H9 (cell line): Measurements from ENCODE around the gene VSTM4. TPM values are rescaled to one million over a fixed set of nuclear protein-coding genes. Genes with fewer than 3 reads are reported as not detected.

ENCODE experiments used
- DNase-seq: peaks from one replicate; pipeline ENCODE4 v3.0.0-alpha.2; 2017
- H2AFZ ChIP-seq: one replicate; pipeline ENCODE4 v1.6.1; 2013; ENCODE audit warnings: mild to moderate bottlenecking, low read length, control low read depth, moderate library complexity
- H2AK5ac ChIP-seq: 2 replicates; pipeline ENCODE4 v1.6.1; 2013; ENCODE audit warnings: low read length, control low read depth, mixed read lengths; ENCODE audit not compliant: insufficient read length
- H2BK120ac ChIP-seq: one replicate; pipeline ENCODE4 v1.6.1; 2013; ENCODE audit warnings: low read depth, mild to moderate bottlenecking, low read length, control low read depth, inconsistent platforms; ENCODE audit not compliant: poor library complexity, severe bottlenecking
- H2BK12ac ChIP-seq: 2 replicates; pipeline ENCODE4 v1.6.1; 2013; ENCODE audit warnings: low read length, control low read depth, mixed read lengths, low read depth; ENCODE audit not compliant: insufficient read length
- H2BK15ac ChIP-seq: 2 replicates; pipeline ENCODE4 v1.6.1; 2013; ENCODE audit warnings: low read depth, low read length, control low read depth
- H2BK20ac ChIP-seq: one replicate; pipeline ENCODE4 v1.6.1; 2013; ENCODE audit warnings: low read depth, mild to moderate bottlenecking, low read length, control low read depth, inconsistent platforms; ENCODE audit not compliant: poor library complexity, severe bottlenecking
- H2BK5ac ChIP-seq: 2 replicates; pipeline ENCODE4 v1.6.1; 2013; ENCODE audit warnings: low read length, control low read depth, mixed read lengths; ENCODE audit not compliant: insufficient read length
- H3K14ac ChIP-seq: 2 replicates; pipeline ENCODE4 v1.6.1; 2013; ENCODE audit warnings: low read length, control low read depth; ENCODE audit not compliant: insufficient read depth
- H3K18ac ChIP-seq: 2 replicates; pipeline ENCODE4 v1.6.1; 2013; ENCODE audit warnings: low read depth, mild to moderate bottlenecking, mixed read lengths, low read length, control low read depth; ENCODE audit not compliant: insufficient read length
- H3K23ac ChIP-seq: 2 replicates; pipeline ENCODE4 v1.6.1; 2013; ENCODE audit warnings: low read length, control low read depth, mixed read lengths, low read depth; ENCODE audit not compliant: insufficient read length
- H3K23me2 ChIP-seq: 2 replicates; pipeline ENCODE4 v1.6.1; 2013; ENCODE audit warnings: low read depth, mild to moderate bottlenecking, mixed read lengths, low read length, control low read depth; ENCODE audit not compliant: insufficient read length, poor library complexity, severe bottlenecking
- H3K27ac ChIP-seq: 2 replicates; pipeline ENCODE4 v1.5.1; 2013; ENCODE audit warnings: low read length, control low read depth, mixed read lengths, low read depth; ENCODE audit not compliant: insufficient read length
- H3K27me3 ChIP-seq: 2 replicates; pipeline ENCODE4 v1.6.1; 2013; ENCODE audit warnings: low read length, control low read depth, inconsistent platforms; ENCODE audit not compliant: insufficient read depth
- H3K4ac ChIP-seq: 2 replicates; pipeline ENCODE4 v1.6.1; 2013; ENCODE audit warnings: low read depth, mild to moderate bottlenecking, control low read depth, inconsistent platforms, low read length, moderate library complexity
- H3K4me1 ChIP-seq: 2 replicates; pipeline ENCODE4 v1.6.1; 2013; ENCODE audit warnings: low read length, control low read depth, inconsistent platforms; ENCODE audit not compliant: insufficient read depth
- H3K4me2 ChIP-seq: 2 replicates; pipeline ENCODE4 v1.6.1; 2013; ENCODE audit warnings: low read length, control low read depth, mixed read lengths; ENCODE audit not compliant: insufficient read length, insufficient read depth
- H3K56ac ChIP-seq: 2 replicates; pipeline ENCODE4 v1.6.1; 2013; ENCODE audit warnings: low read depth, mild to moderate bottlenecking, mixed read lengths, low read length, control low read depth; ENCODE audit not compliant: insufficient read length
- H3K79me1 ChIP-seq: 2 replicates; pipeline ENCODE4 v1.6.1; 2013; ENCODE audit warnings: low read depth, mild to moderate bottlenecking, moderate library complexity, low read length, control low read depth, inconsistent platforms; ENCODE audit not compliant: insufficient read depth, poor library complexity, severe bottlenecking
- H3K79me2 ChIP-seq: 2 replicates; pipeline ENCODE4 v1.6.1; 2013; ENCODE audit warnings: low read length, control low read depth, inconsistent platforms; ENCODE audit not compliant: insufficient read depth
- H3K9ac ChIP-seq: 2 replicates; pipeline ENCODE4 v1.6.1; 2013; ENCODE audit warnings: low read length, control low read depth, mixed read lengths; ENCODE audit not compliant: insufficient read length; ENCODE audit errors: extremely low read depth
- H3K9me3 ChIP-seq: one replicate; pipeline ENCODE4 v1.6.1; 2013; ENCODE audit warnings: low read depth, low read length, inconsistent platforms; ENCODE audit not compliant: control insufficient read depth
- H3T11ph ChIP-seq: one replicate; pipeline ENCODE4 v1.6.1; 2013; ENCODE audit warnings: mild to moderate bottlenecking, low read length, control low read depth, inconsistent platforms
- H4K20me1 ChIP-seq: one replicate; pipeline ENCODE4 v1.6.1; 2013; ENCODE audit not compliant: control insufficient read depth, insufficient read length, insufficient read depth
- H4K5ac ChIP-seq: 2 replicates; pipeline ENCODE4 v1.6.1; 2013; ENCODE audit warnings: low read depth, mild to moderate bottlenecking, mixed read lengths, low read length, control low read depth; ENCODE audit not compliant: insufficient read length
- H4K8ac ChIP-seq: replicated peaks from 2 replicates; pipeline ENCODE4 v1.6.1; 2013; ENCODE audit warnings: low read length, control low read depth, mixed read lengths, low read depth; ENCODE audit not compliant: insufficient read length
- H4K91ac ChIP-seq: 2 replicates; pipeline ENCODE4 v1.6.1; 2013; ENCODE audit warnings: low read depth, mild to moderate bottlenecking, moderate library complexity, mixed read lengths, low read length, control low read depth; ENCODE audit not compliant: insufficient read length
- H3K27ac Mint-ChIP-seq, 3 experiments: 2 replicates in 2 of 3; 3 replicates in 1 of 3; pipeline ENCODE4 v1.8.0; 2020 to 2021; ENCODE audit warnings: mixed read lengths in 3 of 3, mild to moderate bottlenecking in 1 of 3, moderate library complexity in 1 of 3
- H3K27me3 Mint-ChIP-seq: 2 replicates; pipeline ENCODE4 v1.8.0; 2021; ENCODE audit warnings: low read depth, mild to moderate bottlenecking, moderate library complexity, mixed read lengths
- H3K36me3 Mint-ChIP-seq, 3 experiments: 2 replicates in 2 of 3; 3 replicates in 1 of 3; pipeline ENCODE4 v1.8.0; 2020 to 2021; ENCODE audit warnings: low read depth in 3 of 3, mixed read lengths in 3 of 3; ENCODE audit not compliant: insufficient read depth in 1 of 3
- H3K4me1 Mint-ChIP-seq, 2 experiments: 2 replicates each; pipeline ENCODE4 v1.8.0; 2020; ENCODE audit warnings: mixed read lengths in 2 of 2
- H3K4me3 Mint-ChIP-seq, 2 experiments: 2 replicates in 1 of 2; 3 replicates in 1 of 2; pipeline ENCODE4 v1.8.0; 2020 to 2021; ENCODE audit warnings: mild to moderate bottlenecking in 2 of 2, mixed read lengths in 2 of 2, moderate library complexity in 1 of 2
- H3K9me3 Mint-ChIP-seq, 2 experiments: 2 replicates in 1 of 2; 3 replicates in 1 of 2; pipeline ENCODE4 v1.8.0; 2020; ENCODE audit warnings: mild to moderate bottlenecking in 2 of 2, mixed read lengths in 2 of 2, moderate library complexity in 1 of 2
- WGBS: extraction: QIAGEN DNeasy Blood & Tissue Kit; methylation state at CpG from one replicate; pipeline ENCODE4 v1.1.7; 2013; ENCODE audit warnings: missing lambda C conversion rate, low lambda C conversion rate, mixed read lengths; ENCODE audit not compliant: insufficient read length; ENCODE audit errors: extremely low coverage; 5-methylcytosine and 5-hydroxymethylcytosine counted together
- total RNA-seq: library from RNA; stranded (reverse); gene quantifications from 2 replicates; pipeline ENCODE4 v1.2.1, GENCODE V29; 2021
- TF ChIP-seq, protein P1 (sequence below): fragments of 200-600 bp; sonication (generic); conservative IDR thresholded peaks from 3 replicates; pipeline ENCODE4 v1.8.0; 2021; ENCODE audit warnings: antibody characterized with exemption, mild to moderate bottlenecking

Gene VSTM4
- total RNA-seq, 1 experiment from 2014 or later: 0.44 TPM

DNA sequence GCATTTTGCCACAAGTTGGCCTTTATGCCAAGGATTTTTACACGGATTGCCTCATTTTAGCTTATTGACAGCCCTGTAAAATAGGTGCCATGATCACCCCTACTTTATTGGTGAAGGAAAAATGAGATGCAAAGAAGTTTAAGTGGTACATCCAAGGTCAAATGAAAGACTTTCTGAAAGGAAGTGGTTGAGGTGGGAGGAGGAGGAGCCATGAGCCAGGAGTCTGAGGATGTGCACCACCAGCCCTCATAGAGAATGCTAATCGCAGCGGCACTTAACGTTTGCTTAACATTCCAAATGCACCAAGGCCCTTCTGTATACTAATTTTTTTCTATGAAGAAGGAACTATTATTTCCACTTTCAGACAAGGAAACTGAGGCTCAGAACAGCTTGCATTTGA lies 144.7 kb downstream of the VSTM4 start:
- no peak for DNase-seq
- Histone ChIP-seq H3K23me2 (no peaks in the 10 kb centered on the region), H3K9me3 (no peaks in the 10 kb centered on the region), H3K23ac (no peak overlapping the region), H4K8ac (no peak overlapping the region), H3K14ac (no peak overlapping the region), H4K91ac (no peak overlapping the region), H3K56ac (no peak overlapping the region), H2BK12ac (no peak overlapping the region), H3K27ac (no peak overlapping the region), H2BK5ac (no peak overlapping the region), H3K18ac (no peak overlapping the region), H3K4me2 (no peak overlapping the region), H4K5ac (no peak overlapping the region), H3K4me1 (no peaks in the 10 kb centered on the region), H3K79me2 (no peaks in the 10 kb centered on the region), H2BK120ac (no peak overlapping the region), H3K27me3 (no peaks in the 10 kb centered on the region), H3K4ac (no peak overlapping the region), H2BK20ac (no peak overlapping the region), H2AFZ (no peak overlapping the region), H4K20me1 (no peaks in the 10 kb centered on the region), H3K79me1 (no peaks in the 10 kb centered on the region), H3T11ph (no peak overlapping the region), H3K9ac (no peak overlapping the region), H2BK15ac (no peak overlapping the region), H2AK5ac (no peak overlapping the region)
- WGBS: no CpG with 5 or more reads among the region's 4 CpGs
- H3K27me3 Mint-ChIP-seq: peaks cover 4% of the 10 kb centered on the region
- H3K9me3 Mint-ChIP-seq: no peaks in the 10 kb centered on the region; a peak in 1 of 5 replicates
- no peaks in the 10 kb centered on the region for H3K4me1 Mint-ChIP-seq
- no peaks in the 10 kb centered on the region; a peak in 1 of 7 replicates for H3K36me3 Mint-ChIP-seq
- TF ChIP-seq, protein P1, sequence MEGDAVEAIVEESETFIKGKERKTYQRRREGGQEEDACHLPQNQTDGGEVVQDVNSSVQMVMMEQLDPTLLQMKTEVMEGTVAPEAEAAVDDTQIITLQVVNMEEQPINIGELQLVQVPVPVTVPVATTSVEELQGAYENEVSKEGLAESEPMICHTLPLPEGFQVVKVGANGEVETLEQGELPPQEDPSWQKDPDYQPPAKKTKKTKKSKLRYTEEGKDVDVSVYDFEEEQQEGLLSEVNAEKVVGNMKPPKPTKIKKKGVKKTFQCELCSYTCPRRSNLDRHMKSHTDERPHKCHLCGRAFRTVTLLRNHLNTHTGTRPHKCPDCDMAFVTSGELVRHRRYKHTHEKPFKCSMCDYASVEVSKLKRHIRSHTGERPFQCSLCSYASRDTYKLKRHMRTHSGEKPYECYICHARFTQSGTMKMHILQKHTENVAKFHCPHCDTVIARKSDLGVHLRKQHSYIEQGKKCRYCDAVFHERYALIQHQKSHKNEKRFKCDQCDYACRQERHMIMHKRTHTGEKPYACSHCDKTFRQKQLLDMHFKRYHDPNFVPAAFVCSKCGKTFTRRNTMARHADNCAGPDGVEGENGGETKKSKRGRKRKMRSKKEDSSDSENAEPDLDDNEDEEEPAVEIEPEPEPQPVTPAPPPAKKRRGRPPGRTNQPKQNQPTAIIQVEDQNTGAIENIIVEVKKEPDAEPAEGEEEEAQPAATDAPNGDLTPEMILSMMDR: no peak
- no peak overlapping the region for H3K27ac Mint-ChIP-seq
- no peak overlapping the region for H3K4me3 Mint-ChIP-seq
